Measurements from ENCODE around the gene ADAM22. TPM values are rescaled to one million over a fixed set of nuclear protein-coding genes. Genes with fewer than 3 reads are reported as not detected.

The ADAM22 gene
- total and polyA plus RNA-seq, 2 of the 4 experiments (the other 2 are of a cell fraction): 0.03 to 0.18 TPM

GRCh38 chr7:87934699-87935383, 790 bp downstream of the ADAM22 start:
- H4K91ac ChIP-seq (ENCODE audit: insufficient read depth, low read depth, low read length): no peak overlapping the region
- no peaks in the 10 kb centered on the region for H3K9me3 ChIP-seq (ENCODE audit: control insufficient read depth, insufficient read depth, low read length)
- H3K4me1 ChIP-seq (ENCODE audit: control insufficient read depth, insufficient read depth, low read length): no peaks in the 10 kb centered on the region
- H2BK15ac ChIP-seq (ENCODE audit: low read depth, low read length): no peak overlapping the region
- intact Hi-C loops (cut with micrococcal nuclease) (no loop called here), in situ Hi-C loops (cut with MboI; ENCODE audit: low sequenced_read_pairs) (no loop called here), dilution Hi-C loops (cut with HindIII; ENCODE audit: low sequenced_read_pairs, unreplicated experiment) (no loop called here)
- no peak overlapping the region for H3K18ac ChIP-seq (ENCODE audit: low read depth, low read length)
- no peak overlapping the region for H2BK5ac ChIP-seq (ENCODE audit: low read depth, low read length, poor library complexity, severe bottlenecking)
- ATAC-seq (ENCODE audit: low read depth) (peak; percentile 22), DNase-seq (no peak)
- peak overlapping the region; percentile 94 for H3K4me2 ChIP-seq (ENCODE audit: low read depth, low read length)
- H3K56ac ChIP-seq (ENCODE audit: extremely low read depth, insufficient read depth, low read length): no peak overlapping the region
- no peaks in the 10 kb centered on the region for H3K79me1 ChIP-seq (ENCODE audit: low read depth in 1 of 2, low read length in 2 of 2)
- no peak overlapping the region for H3K9ac ChIP-seq (ENCODE audit: low read depth, low read length)
- H3K14ac ChIP-seq (replicated peaks; ENCODE audit: low read depth, low read length): no peak overlapping the region
- H2AFZ ChIP-seq (replicated peaks; ENCODE audit: low read length, poor library complexity): peak overlapping the region; percentile 89
- H3K27ac ChIP-seq (ENCODE audit: insufficient read depth, low read length): no peak overlapping the region
- ChIA-PET CTCF (no interaction called here), POLR2A (ENCODE audit: unreplicated experiment) (no interaction called here)
- peak overlapping the region; percentile 27; the same call in 1 of the 2 replicates for H3K23ac ChIP-seq (ENCODE audit: low read depth, low read length)
- no peaks in the 10 kb centered on the region for H3K36me3 ChIP-seq (ENCODE audit: control insufficient read depth, insufficient read depth, low read length)
- H2BK120ac ChIP-seq (ENCODE audit: low read depth, low read length): no peak overlapping the region
- no peak overlapping the region for H2AK9ac ChIP-seq (replicated peaks; ENCODE audit: low read depth, low read length, poor library complexity)
- H4K5ac ChIP-seq (ENCODE audit: low read depth, low read length): no peak overlapping the region
- BruUV-seq (replicated peaks): no TSS peak
- no peaks in the 10 kb centered on the region for H3K9me1 ChIP-seq (ENCODE audit: insufficient read depth, low read length)
- H2AK5ac ChIP-seq (ENCODE audit: low read depth, low read length): no peak overlapping the region
- peak overlapping the region; percentile 52 for H3K4me3 ChIP-seq (ENCODE audit: insufficient read depth, low read depth, low read length)
- no peak overlapping the region for H2BK20ac ChIP-seq (ENCODE audit: low read depth, low read length)
- no peak overlapping the region for H4K8ac ChIP-seq (ENCODE audit: low read depth in 2 of 2, low read length in 2 of 2)
- WGBS, 2 experiments (ENCODE audit: extremely low coverage in 2 of 2, insufficient read length in 1 of 2): no CpG with 5 or more reads among the region's 47 CpGs
- H3K27me3 ChIP-seq (ENCODE audit: control insufficient read depth, insufficient read depth, low read length): peaks cover 7% of the 10 kb centered on the region; the same call in 1 of the 2 replicates
- TF ChIP-seq ELK1 (IDR thresholded peaks at IDR 0.05; ENCODE audit: borderline replicate concordance, low read depth, low read length): no peak
- no peak for TF ChIP-seq RFX5 (IDR thresholded peaks at IDR 0.05; ENCODE audit: low read depth, low read length)
- H3K4ac ChIP-seq (ENCODE audit: low read depth, low read length): no peak overlapping the region
- no peaks in the 10 kb centered on the region for H4K20me1 ChIP-seq (ENCODE audit: insufficient read depth, low read length)

All from IMR-90 (cell line).